Measurements from ENCODE around the gene TPBG.

The TPBG gene

GRCh38 chr6:82363428-82364086 is at the start of gene TPBG:
TPBG (plus strand) TSS chr6:82363817; CDS start chr6:82364962, 1,145 bp downstream.
- peak; percentile 3 for FAIRE-seq

- FAIRE-seq, result peak; percentile 36
These were observed 41.2 kb upstream of the TPBG start for GRCh38 chr6:82322386-82322785.

- FAIRE-seq, result no peak
These were observed 33.9 kb upstream of the TPBG start for GRCh38 chr6:82329766-82330165.

GRCh38 chr6:82330171-82330804 is 33.3 kb upstream of the TPBG start:
- no peak for FAIRE-seq

- FAIRE-seq, result peak; percentile 67
These were observed 32.4 kb upstream of the TPBG start for GRCh38 chr6:82331031-82331773.

- no peak for FAIRE-seq
These were observed 29.8 kb upstream of the TPBG start for GRCh38 chr6:82333781-82334180.

- no peak for FAIRE-seq
These were observed 25.8 kb upstream of the TPBG start for GRCh38 chr6:82337688-82338257.

GRCh38 chr6:82348130-82348529 is 15.5 kb upstream of the TPBG start:
- no peak for FAIRE-seq

GRCh38 chr6:82353848-82354247 is 9.8 kb upstream of the TPBG start:
- no peak for FAIRE-seq

- FAIRE-seq, result peak; percentile 27
These were observed 3.1 kb upstream of the TPBG start for GRCh38 chr6:82360552-82360951.

- no peak for FAIRE-seq
These were observed 2.0 kb upstream of the TPBG start for GRCh38 chr6:82361631-82362030.

- no peak for FAIRE-seq
These were observed 1.5 kb upstream of the TPBG start for GRCh38 chr6:82362144-82362543.

- FAIRE-seq, result no peak
These were observed 664 bp upstream of the TPBG start for GRCh38 chr6:82362878-82363427.

- FAIRE-seq, result no peak
These were observed 734 bp downstream of the TPBG start for GRCh38 chr6:82364087-82365015.

- FAIRE-seq, result no peak
These were observed 1.6 kb downstream of the TPBG start for GRCh38 chr6:82365016-82365795.

GRCh38 chr6:82367704-82368103 is 4.1 kb downstream of the TPBG start:
- no peak for FAIRE-seq

GRCh38 chr6:82370788-82371187 is 7.2 kb downstream of the TPBG start:
- FAIRE-seq, result no peak

GRCh38 chr6:82371799-82372546 is 8.4 kb downstream of the TPBG start:
- peak; percentile 37 for FAIRE-seq

GRCh38 chr6:82372656-82373055 is 9.0 kb downstream of the TPBG start:
- no peak for FAIRE-seq

GRCh38 chr6:82374516-82374915 is 10.9 kb downstream of the TPBG start:
- FAIRE-seq, result no peak

GRCh38 chr6:82376636-82377035 is 13.0 kb downstream of the TPBG start:
- FAIRE-seq, result no peak
